HG02678 (cell line): ENCODE measurements around the gene PRSS50.
"Not testable (repeated sequence)": the region's sequence is repeated elsewhere in the genome, so short reads cannot be mapped to it uniquely, and the experiment has no call there.

Source experiments
- ATAC-seq: cut with Tn5 transposase; IDR thresholded peaks from one replicate; pipeline ENCODE4 v1.9.1; 2021; ENCODE audit warnings: mild to moderate bottlenecking, moderate library complexity; ENCODE audit not compliant: unreplicated experiment

The PRSS50 gene, protein sequence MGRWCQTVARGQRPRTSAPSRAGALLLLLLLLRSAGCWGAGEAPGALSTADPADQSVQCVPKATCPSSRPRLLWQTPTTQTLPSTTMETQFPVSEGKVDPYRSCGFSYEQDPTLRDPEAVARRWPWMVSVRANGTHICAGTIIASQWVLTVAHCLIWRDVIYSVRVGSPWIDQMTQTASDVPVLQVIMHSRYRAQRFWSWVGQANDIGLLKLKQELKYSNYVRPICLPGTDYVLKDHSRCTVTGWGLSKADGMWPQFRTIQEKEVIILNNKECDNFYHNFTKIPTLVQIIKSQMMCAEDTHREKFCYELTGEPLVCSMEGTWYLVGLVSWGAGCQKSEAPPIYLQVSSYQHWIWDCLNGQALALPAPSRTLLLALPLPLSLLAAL

DNA sequence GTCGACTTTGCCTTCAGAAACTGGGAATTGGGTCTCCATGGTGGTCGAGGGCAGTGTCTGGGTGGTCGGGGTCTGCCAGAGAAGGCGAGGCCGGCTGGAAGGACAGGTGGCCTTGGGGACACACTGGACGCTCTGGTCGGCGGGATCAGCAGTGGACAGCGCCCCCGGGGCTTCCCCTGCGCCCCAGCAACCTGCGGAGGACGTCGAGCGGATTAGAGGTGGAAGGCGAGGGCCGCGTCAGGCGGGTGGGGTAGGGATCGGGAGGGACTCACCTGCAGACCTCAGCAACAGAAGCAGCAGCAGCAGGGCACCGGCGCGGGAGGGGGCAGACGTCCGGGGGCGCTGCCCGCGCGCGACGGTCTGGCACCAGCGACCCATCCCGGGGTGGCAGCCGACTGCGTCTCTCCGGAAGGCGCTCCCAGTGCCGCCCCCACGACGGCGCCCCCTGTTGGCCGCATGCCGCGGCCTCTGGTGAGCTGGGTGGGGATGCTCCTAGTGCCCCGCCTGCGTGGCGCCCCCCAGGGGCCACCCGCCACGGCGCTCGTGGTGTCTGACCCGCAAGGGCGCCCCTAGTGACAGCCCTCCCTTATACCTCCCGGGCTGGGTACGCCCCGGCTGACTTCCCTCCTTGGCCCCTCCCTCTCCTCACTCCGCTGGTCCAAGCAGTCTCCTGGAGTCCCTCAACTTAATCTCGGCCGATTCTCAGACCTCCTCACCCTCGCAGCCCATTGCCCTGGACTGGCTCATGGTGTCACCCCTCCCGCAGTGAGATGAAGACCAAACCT lies at the start of gene PRSS50:
PRSS50 (minus strand) TSS at position 423 of the 785 bp plus-strand sequence; CDS start at position 378, 45 bp downstream.
- ATAC-seq = no peak

DNA sequence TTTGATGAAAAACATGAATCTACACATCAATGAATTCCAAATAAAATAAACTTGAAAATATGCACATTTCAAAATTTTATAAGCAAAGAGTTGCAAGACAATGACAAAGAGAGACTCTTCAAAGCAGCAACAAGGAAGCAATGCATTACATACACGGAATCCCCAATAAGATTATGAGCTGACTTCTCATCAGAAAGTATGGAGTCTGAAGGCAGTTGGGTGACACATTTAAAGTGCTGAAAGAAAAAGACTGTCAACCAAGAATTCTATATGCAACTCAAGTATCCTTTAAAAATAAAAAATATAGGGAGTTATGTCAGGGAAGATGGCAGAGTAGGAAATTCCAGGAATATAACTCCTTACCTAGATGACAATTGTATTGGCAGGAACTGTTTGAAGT lies 46.5 kb upstream of the PRSS50 start:
- ATAC-seq = no peak

DNA sequence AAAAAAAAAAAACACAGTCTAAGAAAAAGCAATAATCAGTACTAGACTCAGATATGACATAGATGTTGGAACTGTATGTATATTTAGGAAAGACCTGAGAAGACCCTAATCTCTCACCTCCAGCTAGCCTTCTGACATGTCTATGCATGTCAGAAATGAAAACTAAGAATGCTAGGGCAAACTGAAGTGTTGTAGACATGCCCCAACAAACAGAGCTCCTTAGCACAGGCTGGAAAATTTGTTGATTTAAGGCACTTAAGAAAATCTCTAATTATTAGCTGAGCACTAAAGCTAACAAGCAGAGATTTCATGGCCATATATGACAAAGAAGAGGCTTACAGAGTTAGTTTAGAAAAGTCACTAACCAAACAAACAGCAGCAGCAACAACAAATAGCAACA lies 45.5 kb upstream of the PRSS50 start:
- no peak for ATAC-seq

DNA sequence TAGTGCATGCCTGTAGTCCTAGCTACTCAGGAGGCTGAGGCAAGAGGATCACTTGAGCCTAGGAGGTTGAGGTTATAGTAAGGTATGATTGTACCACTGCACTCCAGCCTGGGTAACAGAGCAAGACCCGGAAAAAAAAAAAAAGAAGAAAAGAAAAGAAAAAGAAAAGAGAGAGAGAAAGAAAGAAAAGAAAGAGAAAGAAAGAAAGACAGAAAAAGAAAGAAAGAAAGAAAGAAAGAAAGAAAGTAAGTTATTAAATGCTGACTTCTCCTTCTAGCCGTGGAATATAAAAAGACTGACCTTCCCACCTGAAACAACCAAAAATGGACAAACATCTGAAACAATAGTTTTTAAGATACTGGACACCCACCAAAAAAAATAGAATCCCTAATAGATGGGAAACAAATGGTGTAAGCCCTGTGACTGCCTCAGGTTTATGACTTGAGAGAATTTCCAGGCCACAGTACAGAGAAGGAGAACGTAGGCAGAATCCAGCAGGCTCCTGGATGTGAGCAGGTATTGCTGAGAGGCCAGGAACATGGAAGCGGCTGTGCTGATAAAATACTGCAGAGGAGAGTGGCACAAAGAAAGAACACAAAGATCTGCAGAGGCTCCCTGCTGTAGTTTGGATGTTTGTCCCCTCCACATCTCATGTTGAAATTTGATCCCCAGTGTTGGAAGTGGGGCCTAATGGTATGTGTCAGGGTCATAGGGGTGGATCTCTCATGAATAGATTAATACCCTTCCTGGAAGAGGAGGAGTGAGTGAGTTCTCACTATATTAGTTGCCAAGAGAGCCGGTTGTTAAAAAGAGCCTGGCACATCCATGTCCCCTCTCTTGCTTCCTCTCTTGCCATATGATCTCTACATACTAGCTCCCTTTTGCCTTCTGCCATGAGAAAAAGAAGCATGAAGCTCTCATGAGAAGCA lies 41.8 kb upstream of the PRSS50 start:
- no peak for ATAC-seq

DNA sequence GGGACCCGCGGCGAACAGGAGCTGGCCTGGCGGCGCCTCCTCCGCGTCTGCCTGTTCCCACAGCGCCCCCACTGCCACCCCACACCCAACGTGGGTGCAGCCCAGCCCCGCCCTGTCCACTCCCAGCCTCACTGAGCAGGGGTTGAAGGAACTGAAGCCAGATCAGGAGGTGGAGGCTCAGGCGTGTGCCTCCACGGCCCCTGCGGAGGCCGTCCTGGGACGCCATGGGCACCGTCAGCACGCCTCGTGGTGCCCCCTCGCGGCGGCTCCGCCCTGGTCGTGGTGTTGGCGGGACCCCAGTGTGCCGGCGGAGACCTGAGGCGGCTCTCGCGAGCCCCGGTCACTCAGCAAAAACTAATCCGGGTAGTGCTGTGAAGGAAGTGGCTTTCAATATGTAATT lies 39.0 kb upstream of the PRSS50 start:
- ATAC-seq = no peak

DNA sequence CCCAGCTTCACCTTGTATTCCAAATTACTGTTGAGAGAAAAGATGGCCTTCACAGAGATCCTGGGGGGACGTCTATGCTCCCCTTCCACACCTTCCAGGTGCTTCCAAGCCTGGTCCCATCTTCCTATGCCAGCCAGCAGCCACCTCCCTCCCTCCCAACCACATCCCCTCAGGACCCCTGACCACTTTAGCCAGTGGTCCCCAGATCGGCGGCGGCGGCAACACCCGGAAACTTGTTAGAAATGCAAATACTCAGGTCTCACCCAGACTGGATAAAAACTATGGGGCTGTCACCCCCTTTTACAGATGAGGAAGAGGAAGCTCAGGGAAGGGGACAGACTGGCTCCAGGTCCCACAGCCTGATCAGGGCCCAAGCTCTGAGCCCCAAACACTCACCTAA lies 38.0 kb upstream of the PRSS50 start:
- no peak for ATAC-seq

DNA sequence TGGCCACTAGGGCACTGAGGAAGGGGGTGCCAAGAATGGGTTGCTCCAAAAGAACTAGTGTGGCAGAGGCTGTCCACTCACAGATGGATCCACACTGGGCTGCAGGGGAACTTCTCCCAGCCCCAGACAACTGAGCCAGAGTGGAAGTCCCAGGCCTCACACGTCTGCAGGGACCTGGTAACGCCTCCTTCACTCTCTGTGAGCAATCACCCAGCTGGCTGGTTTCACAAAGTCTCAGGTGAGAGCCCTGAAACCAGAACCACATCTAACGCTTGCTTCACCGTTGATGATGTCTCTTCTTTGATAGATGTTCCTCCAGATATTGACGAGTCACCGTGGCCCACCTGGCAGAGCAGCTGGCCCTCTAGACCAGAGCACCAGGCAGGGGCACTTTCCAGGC lies 35.5 kb upstream of the PRSS50 start:
- not testable (repeated sequence) for ATAC-seq

DNA sequence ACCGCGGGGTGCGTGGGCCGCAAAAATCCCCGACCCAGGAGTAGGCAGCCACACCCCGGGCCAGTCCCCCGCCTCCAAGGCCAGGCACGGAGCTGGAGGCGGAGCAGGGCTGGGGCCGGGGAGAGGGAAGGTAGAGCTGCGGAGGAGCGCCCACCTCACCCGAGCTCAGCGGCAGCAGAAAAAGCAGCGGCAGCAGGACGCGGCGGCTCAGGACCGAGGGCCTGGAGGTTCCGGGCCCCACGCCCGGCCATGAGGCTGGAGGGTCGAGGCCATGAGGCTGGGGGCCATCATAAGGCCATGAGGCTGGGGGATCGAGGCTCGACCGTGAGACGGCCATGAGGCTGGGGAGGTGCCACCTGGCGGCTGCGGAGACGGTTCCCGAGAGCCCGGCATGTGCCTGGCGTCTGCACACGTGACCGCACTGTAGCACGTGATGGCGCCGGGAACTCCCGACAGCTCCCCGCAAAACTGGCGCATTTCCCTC lies 32.9 kb upstream of the PRSS50 start:
- ATAC-seq = no peak

DNA sequence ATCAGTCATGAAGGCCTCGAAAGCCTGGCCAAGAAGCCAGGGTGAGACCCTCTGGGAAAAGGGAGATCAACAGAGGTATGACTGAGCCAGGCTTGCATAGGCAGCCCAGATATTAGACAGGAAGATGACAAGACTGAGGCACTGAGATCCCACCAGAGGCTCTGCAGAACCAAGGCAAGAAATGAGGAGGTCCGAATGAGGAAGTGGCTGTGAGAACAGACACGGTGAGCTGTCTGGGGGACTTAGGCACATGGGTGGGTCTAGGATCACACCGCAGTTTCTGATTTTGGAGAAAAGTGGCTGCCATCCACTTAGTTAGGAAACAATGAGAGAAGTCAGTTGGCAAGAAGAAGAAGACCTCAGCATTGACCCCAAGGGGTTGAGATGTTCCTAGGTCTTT lies 31.5 kb upstream of the PRSS50 start:
- ATAC-seq = no peak

DNA sequence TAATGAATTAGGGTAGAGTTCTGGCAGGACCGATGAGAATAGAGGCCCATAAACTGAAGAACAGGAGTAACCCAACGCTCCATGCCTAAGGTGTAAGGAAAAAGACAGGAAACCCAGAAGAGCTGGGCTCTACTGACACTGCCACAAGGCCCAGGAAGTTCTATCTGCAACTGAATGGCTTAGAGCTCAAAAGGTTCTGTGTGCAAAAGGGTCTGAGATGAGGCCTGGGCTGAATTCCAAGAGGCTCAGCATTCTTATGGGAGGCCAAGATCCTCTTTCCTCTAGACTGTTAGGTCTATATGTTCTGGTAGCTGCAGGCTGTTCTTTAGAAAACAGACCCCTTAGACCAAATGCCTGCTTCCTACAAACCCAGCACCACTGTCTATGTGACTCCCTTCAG lies 30.5 kb upstream of the PRSS50 start:
- ATAC-seq = no peak

DNA sequence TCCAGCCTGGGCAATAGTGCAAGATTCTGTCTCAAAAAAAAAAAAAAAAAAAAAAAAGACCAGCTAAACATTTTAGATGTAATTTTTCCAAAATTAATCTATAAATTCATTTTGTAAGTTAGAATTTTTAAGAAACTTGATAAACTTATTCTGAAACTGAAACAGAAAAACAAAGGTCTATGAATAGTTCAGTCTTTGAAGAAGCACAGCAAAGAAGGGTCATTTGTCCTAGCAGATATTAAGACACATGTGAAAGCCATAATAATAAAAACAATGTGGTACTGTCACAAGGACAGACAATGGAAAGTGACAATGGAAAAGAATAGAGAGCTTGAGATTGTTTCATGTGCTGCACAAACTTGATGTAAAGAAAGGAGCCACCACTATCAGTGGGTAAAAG lies 29.0 kb upstream of the PRSS50 start:
- ATAC-seq = no peak

DNA sequence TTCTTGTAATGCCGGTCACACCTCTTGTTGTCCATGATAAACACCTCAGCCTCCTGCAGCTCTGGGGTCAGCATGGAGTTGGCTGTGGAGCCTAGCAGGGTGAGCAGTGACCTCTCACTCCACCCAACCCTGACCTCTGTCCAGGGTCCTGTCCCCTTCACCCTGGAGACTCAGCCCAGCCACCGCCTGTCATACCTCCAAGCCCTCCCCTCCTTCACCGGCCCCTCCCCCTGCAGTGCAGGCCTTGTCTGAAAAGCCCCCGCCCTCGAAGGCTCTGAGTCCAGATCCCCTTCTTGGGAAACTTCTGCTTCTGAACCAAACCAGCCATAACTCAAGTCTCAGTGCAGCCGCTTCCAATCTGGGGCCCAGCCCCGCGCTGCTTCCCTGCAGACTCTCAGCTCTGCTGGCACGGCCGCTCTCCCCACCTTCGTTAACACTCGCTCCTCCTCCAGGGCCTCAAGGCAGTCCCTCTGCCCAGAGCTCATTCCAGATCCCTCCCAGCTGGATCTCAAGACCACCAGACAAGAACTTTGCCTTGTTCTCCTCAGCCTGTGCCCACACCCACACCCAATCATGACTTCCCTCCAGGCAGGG lies 25.4 kb upstream of the PRSS50 start:
- ATAC-seq = no peak

DNA sequence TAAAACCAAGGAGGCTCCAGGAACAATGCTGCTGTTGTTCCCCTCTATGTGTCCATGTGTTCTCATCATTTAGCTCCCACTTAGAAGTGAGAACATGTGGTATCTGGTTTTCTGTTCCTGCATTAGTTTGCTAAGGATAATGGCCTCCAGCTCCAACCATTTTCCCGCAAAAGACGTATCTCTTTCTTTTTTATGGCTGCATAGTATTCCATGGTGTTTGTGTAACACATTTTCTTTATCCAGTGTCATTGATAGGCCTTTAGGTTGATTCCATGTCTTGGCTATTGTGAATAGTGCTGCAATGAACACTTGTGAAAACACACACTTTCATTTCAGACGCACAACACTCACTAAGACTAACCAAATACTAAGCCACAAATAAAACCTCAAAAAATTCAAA lies 21.9 kb upstream of the PRSS50 start:
- ATAC-seq = not testable (repeated sequence)

DNA sequence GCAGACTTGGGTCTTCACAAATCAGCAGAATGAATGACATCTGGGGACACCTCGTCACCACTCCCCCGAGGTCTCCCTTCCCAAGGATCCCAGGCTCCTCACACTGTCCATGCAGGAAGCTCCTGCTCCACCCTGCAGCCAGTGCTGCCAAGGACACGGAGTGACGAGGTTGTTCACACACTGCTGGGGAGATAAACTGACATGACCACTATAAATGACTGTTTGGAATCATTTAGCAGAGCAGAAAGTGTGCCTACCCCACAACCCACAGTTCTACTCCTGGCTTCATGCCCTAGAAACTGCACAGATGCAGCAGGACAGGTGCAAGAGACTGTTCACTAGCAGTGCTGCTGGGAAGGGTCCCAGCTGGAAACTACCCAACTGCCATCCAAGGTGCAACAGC lies 19.7 kb upstream of the PRSS50 start:
- ATAC-seq = no peak

DNA sequence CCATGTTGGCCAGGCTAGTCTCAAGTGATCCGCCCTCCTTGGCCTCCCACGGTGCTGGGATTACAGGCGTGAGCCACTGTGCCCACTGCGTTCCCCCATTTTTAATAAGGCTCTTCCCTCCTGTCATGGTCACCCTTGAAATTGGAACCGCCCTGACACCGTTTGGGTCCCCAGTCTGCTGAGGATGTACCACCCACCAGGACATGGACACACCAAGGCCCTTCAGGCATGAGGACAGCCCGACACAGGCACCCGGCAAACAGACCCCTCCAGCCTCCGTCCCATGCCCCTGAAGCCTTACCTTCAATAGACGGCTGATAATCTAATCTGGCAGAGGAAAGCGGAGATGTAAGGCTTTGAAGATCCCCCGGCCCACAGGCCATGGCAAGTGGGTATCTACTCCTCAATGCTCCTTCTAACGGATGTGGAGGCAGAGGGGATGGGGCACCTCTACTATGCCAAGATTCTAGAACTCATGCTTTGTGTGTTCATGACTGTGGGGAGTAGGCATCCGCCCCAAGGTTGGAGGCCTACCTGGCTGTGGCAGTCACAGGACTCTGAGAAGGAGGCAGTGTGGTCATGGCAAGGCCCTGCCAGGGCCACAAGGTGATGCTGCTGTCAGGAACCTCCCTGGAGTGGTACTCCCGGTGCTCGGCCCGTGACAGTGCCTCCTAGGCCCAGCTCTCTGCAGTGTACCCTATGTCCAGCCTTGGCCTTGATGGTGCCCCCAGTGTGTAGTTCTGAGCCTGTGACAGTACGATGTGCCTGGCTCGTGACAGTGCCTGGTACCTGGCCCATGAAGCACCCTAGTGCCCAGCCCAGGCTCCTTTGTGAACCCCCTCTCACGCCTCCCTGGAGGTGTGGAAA lies 18.6 kb upstream of the PRSS50 start:
- ATAC-seq = no peak

DNA sequence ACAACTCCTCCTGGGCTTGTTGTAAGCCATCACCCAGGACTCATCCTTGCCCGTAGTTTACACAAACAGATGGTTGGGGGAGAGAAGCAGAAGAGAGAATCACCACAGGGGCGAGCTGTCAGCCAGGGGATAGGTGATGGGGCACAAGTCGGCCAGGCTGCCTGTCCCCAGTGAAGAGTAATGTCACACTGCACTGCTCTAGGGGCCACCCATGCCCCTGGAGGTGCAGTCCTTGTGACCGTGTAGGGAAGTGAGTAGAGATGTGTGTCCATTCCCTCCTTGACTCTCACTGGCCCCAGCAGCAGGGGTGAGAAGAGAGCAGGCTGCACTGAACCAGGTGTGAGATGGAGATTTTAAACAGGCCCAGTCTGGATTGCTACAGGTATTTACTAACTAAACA lies 17.1 kb upstream of the PRSS50 start:
- no peak for ATAC-seq

DNA sequence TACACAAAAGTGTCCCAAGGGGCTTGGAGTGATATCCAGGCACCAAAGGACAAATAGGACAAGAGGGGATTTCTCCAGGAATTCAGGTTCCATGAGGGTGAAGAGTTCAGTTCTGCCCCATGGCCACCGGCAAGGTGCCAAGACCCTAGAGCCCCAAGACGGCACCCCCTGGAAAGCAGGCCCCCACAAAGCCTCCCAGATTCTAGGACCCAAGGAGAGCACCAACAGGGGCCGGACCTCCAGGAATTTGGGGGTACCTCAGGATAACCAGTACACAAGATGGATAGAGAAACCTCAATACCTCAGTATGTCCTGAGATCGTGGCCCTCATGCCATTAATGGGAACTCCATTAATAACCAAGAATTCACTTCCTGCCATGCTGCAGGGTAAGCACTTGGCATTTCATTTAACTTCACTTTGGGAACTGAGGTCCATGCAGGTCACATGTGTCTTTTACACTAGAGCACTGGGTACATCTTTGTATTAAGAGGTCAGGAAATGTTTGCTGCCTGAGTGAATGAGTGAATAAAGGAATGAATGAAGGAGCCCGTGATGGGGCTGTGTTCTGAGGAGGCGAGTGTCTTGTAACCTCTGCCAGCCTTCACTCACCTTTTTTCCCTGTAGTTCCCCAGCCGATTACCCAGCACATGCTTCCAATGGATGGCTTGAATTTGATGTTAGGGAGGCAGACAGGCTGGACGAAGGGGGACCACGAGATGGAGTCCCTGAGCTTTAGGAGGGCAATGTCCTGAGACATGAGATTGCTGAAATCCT lies 15.5 kb upstream of the PRSS50 start:
- ATAC-seq = no peak

DNA sequence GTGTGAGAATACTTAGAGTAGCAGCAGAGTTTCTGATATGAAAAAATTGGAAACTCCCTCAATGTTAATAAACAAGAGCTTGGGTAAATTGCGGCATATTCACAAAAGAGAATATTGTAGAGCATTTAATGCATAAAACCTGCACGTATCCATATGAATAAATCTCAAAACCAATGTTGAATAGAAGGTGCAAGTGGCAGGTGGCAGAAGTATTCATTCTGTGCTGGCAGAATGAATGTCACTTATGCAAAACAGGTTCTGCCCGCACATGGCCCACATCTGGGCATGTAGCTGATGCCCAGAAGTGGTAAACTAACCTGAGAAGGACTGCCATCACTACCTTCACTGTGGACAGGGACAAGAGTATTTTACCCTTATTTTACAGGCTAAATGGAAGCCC lies 14.1 kb upstream of the PRSS50 start:
- ATAC-seq = no peak

DNA sequence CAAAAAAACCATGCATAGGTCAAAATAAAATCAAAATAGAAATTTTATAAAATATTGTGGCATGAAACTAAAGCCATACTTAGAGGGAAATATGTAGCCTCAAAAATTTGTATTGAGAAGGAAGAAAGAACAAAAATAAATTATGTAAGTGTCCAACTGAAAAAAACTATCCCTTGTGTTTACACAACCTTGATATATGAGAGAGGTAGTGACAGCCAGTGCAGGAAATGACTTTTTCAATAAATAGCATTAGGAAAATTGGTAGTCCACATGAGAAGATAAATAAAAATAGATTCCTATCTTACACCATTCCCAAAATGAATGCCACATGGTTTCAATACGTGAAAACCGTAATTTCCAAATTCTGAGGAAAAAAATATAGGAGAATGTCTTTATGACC lies 13.2 kb upstream of the PRSS50 start:
- ATAC-seq = no peak
